Upper lobe of left lung (tissue), 6 donors: ENCODE results near the gene ZC3H7A. TPM values are rescaled to one million over a fixed set of nuclear protein-coding genes. Genes with fewer than 3 reads are reported as not detected.
A peak's percentile ranks its signal among the peaks of the same experiment; 100 is the strongest.

ENCODE experiments used
- ATAC-seq, 2 donors: fragments of 200-7000 bp; cut with Tn5 transposase; one replicate each; pipeline ENCODE4 v1.9.1; 2022; ENCODE audit warnings: mild to moderate bottlenecking in 2 of 2, moderate library complexity in 2 of 2; ENCODE audit not compliant: low FRiP score in 2 of 2
- DNase-seq, 2 donors: peaks; one replicate each; pipeline ENCODE4 v3.0.0-alpha.2; 2019 to 2020
- H3K27ac ChIP-seq, 4 donors: fragments of 200-600 bp; sonication (generic); one replicate each; pipeline ENCODE4 v1.5.1; 2016 to 2019
- H3K27me3 ChIP-seq, 4 donors: fragments of 200-600 bp; sonication (generic); one replicate each; pipeline ENCODE4 v1.5.1; 2017 to 2019
- H3K36me3 ChIP-seq, 4 donors: fragments of 200-600 bp; sonication (generic); one replicate each; pipeline ENCODE4 v1.5.1; 2016 to 2019
- H3K4me1 ChIP-seq, 4 donors: fragments of 200-600 bp; sonication (generic); one replicate each; pipeline ENCODE4 v1.5.1; 2018 to 2019
- H3K4me3 ChIP-seq, 4 donors: fragments of 200-600 bp; sonication (generic); one replicate each; pipeline ENCODE4 v1.5.1; 2017 to 2019; ENCODE audit warnings: mild to moderate bottlenecking in 2 of 4, moderate library complexity in 1 of 4
- H3K9me3 ChIP-seq, 4 donors: fragments of 200-600 bp; sonication (generic); one replicate each; pipeline ENCODE4 v1.5.1; 2018 to 2019
- EP300 ChIP-seq, 4 donors: sonication (generic); formaldehyde crosslinking; IDR thresholded peaks; one replicate each; pipeline ENCODE4 v1.5.1; 2017; ENCODE audit warnings: antibody characterized with exemption in 4 of 4, control low read depth in 2 of 4
- POLR2A ChIP-seq, 4 donors: fragments of 450-650 bp; IDR thresholded peaks; one replicate each; pipeline ENCODE4 v1.5.1; 2016 to 2017; ENCODE audit warnings: antibody characterized with exemption in 4 of 4, mild to moderate bottlenecking in 2 of 4
- POLR2AphosphoS5 ChIP-seq, 2 donors: sonication (generic); formaldehyde crosslinking; IDR thresholded peaks; one replicate each; pipeline ENCODE4 v1.5.1; 2017; ENCODE audit warnings: antibody characterized with exemption in 2 of 2
- whole genome bisulfite sequencing, 2 donors: methylation state at CpG; one replicate each; pipeline ENCODE4 v1.1.5; 2017 to 2018; 5-methylcytosine and 5-hydroxymethylcytosine counted together
- total RNA-seq, 6 donors: library from RNA; depleted of rRNA in 4 of 6; stranded (reverse); fragments of >200 nt in 4 of 6; gene quantifications; one replicate each; pipeline versions ENCODE4 v1.1.0 to v1.2.1, GENCODE V29; 2016 to 2021
- TF ChIP-seq, protein P1 (sequence below), 6 experiments: fragments of 450-650 bp in 4 of 6; fragments of 200-600 bp in 2 of 6; sonication (generic) in 2 of 6; IDR thresholded peaks; one replicate each; pipeline ENCODE4 v1.5.1; 2016 to 2019; ENCODE audit warnings: antibody characterized with exemption in 6 of 6
- donor health status: DM: no; HTN: no; CAD: no; lungs with moderate emphysema.
- donor health status: DM: no; HTN: yes; CAD: no; lungs with severe emphysema.

Gene ZC3H7A
- total RNA-seq, 6 donors from 2014 or later = 52.7 to 142 (median 64.7) TPM

DNA sequence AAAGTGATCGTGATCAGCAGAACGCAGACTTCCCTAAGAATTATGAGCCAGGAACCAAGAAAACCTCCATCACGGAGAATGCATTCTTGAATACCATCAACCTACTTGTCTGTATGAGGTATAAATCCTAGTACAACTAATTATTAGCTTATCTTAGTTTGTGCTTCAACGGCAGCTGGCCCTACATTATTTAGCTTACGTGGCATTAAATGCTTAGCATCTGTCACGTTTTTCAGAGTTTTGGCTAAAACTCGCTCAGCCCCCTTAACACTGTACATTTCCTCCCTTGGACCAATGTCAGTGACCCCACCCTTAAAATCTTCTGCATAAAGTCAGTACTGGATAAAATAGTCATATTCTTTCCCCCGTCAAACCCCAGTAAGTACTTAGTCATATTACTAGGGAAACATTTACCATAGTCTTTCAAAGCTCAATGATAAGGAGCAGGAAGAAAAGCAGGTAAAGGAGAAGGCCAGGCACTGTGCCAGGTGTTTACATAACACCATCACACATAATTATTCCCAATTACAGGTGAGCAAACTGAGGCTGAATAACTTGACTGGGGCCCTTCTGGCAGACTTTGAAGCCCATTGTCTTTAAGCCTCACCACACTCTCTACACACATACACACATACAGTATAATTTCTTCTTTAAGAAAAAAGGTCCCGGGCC is 37.8 kb downstream of the ZC3H7A start:
- ATAC-seq (no peak), DNase-seq (no peak)
- H3K27ac ChIP-seq = no peak overlapping the region
- peaks cover 12 to 16% (median 15%) of the 10 kb centered on the region in 4 donors for H3K4me1 ChIP-seq
- H3K4me3 ChIP-seq = no peak overlapping the region
- WGBS, 2 donors = 83 to 88% methylated on average over 9 of the region's 9 CpGs
- peaks cover 30 to 88% (median 64%) of the 10 kb centered on the region in 4 donors for H3K36me3 ChIP-seq
- H3K27me3 ChIP-seq = no peaks in the 10 kb centered on the region
- no peaks in the 10 kb centered on the region for H3K9me3 ChIP-seq
- TF ChIP-seq, protein P1, sequence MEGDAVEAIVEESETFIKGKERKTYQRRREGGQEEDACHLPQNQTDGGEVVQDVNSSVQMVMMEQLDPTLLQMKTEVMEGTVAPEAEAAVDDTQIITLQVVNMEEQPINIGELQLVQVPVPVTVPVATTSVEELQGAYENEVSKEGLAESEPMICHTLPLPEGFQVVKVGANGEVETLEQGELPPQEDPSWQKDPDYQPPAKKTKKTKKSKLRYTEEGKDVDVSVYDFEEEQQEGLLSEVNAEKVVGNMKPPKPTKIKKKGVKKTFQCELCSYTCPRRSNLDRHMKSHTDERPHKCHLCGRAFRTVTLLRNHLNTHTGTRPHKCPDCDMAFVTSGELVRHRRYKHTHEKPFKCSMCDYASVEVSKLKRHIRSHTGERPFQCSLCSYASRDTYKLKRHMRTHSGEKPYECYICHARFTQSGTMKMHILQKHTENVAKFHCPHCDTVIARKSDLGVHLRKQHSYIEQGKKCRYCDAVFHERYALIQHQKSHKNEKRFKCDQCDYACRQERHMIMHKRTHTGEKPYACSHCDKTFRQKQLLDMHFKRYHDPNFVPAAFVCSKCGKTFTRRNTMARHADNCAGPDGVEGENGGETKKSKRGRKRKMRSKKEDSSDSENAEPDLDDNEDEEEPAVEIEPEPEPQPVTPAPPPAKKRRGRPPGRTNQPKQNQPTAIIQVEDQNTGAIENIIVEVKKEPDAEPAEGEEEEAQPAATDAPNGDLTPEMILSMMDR (IDR thresholded peaks at IDR 0.05) = no peak

DNA sequence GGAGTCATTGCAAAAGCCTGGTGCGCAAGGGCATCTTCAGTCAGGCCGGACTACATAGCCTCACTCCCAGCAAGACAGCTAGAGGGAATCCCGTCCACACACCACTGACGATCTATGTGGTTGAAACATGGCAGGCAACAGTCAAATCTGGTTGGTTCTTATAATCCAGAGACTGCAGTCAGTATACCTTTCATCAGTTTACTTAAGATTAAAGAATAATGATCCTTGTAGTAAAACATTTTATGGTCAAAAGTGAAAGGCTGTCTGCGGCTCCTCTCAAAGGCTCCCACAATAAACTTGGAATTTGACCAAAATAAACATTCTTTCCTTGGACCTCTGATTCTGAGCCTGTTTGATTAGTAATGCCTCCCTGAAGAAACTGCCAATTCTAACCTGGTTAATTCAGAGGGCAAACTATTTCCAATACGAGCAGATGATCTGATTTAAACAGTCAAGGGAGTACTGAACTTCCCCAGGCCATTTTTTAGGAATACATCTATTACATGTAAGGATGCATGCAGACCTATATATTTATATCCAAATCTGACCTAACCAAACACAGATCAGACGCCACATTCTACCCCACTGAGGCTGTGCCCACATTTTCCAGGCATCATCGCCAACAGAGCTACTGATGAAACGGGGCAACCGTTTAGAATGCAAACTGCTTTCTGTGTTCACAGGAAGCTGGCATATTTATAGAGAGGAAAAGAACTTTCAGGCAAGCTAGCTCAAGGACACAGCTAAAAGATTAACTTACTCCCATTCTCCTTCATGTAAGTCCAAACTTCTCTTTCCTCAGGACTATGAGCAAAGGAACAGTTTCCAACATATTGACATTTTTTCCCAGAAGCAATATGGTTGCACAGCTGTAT is 39.1 kb downstream of the ZC3H7A start:
- TF ChIP-seq EP300 (IDR thresholded peaks at IDR 0.05) (no peak), POLR2A (IDR thresholded peaks at IDR 0.05) (no peak), POLR2AphosphoS5 (IDR thresholded peaks at IDR 0.05) (no peak)
- TF ChIP-seq, protein P1 (IDR thresholded peaks at IDR 0.05) = no peak
- ATAC-seq (peak in 1 of 2 donors; percentile 31), DNase-seq (no peak)
- WGBS, 2 donors = 55% methylated on average over 10 of the region's 10 CpGs
- H3K4me3 ChIP-seq = no peak overlapping the region
- H3K4me1 ChIP-seq = peaks cover 12 to 16% (median 15%) of the 10 kb centered on the region in 4 donors
- peak overlapping the region in 3 of 4 donors; percentile 1 to 52 (median 36) for H3K27ac ChIP-seq
- no peaks in the 10 kb centered on the region for H3K9me3 ChIP-seq
- H3K27me3 ChIP-seq = no peaks in the 10 kb centered on the region
- peaks cover 29 to 91% (median 66%) of the 10 kb centered on the region in 4 donors for H3K36me3 ChIP-seq

DNA sequence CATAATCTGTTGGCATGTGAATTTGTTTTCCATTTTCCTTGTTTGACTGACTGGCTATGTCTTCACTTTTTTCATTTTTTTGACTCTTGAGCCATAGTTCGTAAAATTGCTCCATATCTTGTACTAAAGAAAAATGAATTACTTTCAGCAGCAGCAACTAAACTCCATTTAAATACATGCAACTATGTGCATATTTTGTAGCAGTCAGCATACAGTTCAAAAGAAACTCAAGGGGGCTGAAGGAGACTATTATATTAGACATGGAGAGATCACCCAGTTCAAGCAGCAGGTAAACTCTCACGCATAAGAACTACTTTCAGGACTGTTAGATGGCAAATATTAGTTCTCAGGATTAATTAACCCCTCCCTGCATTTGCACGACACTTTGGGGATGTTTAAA is 40.8 kb downstream of the ZC3H7A start:
- Histone ChIP-seq H3K4me3 (no peak overlapping the region), H3K27ac (no peak overlapping the region), H3K27me3 (no peaks in the 10 kb centered on the region), H3K4me1 (peaks cover 12 to 16% (median 15%) of the 10 kb centered on the region in 4 donors), H3K36me3 (peaks cover 34 to 91% (median 68%) of the 10 kb centered on the region in 4 donors), H3K9me3 (no peaks in the 10 kb centered on the region)
- DNase-seq = no peak
- TF ChIP-seq EP300 (IDR thresholded peaks at IDR 0.05) = no peak
- no peak for TF ChIP-seq POLR2A (IDR thresholded peaks at IDR 0.05)
- no peak for ATAC-seq
- 84 to 89% methylated on average over 3 of the region's 3 CpGs for WGBS, 2 donors

DNA sequence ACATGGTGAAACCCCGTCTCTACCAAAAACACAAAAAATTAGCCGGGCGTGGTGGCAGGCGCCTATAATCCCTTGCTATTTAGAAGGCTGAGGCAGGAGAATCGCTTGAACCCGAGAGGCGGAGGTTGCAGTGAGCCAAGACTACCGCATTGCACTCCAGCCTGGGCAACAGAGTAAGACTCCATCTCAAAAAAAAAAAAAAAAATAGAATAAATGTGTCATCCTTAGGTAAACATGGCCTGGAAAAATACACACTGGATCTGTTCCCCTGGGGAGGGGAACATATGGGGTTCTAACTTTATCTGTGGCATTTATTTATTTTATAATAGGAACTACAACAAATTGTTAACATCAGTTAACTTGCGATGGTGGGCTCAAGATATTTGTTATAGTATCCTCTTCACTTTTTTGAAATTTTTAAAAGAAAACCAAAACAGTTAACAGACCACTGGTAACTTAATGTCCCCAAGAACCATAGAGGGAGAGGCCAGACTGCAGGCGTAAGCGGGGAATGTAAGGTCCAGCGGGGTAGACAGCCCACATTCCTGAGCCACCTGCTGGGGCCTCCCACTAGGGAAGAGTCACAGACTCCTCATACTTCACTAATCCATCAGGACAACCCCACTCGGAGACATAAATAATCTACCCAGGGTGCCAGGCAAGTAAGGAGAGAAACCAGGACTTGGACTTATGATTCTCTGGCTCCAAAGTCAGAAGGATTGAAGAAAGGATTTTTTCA is 41.9 kb downstream of the ZC3H7A start:
- H3K36me3 ChIP-seq = peaks cover 36 to 91% (median 69%) of the 10 kb centered on the region in 4 donors
- H3K27ac ChIP-seq = no peak overlapping the region
- H3K4me1 ChIP-seq = peaks cover 12 to 16% (median 15%) of the 10 kb centered on the region in 4 donors
- WGBS, 2 donors = 91 to 92% methylated on average over 13 of the region's 13 CpGs
- H3K4me3 ChIP-seq = no peak overlapping the region
- TF ChIP-seq EP300 (IDR thresholded peaks at IDR 0.05) = no peak
- TF ChIP-seq, protein P1 (IDR thresholded peaks at IDR 0.05) = no peak
- H3K9me3 ChIP-seq = no peaks in the 10 kb centered on the region
- ATAC-seq (no peak), DNase-seq (no peak)
- no peaks in the 10 kb centered on the region for H3K27me3 ChIP-seq

- WGBS, 2 donors = 79 to 87% methylated on average over 3 of the region's 3 CpGs
- TF ChIP-seq EP300 (IDR thresholded peaks at IDR 0.05) (no peak), POLR2A (IDR thresholded peaks at IDR 0.05) (no peak), POLR2AphosphoS5 (IDR thresholded peaks at IDR 0.05) (no peak)
- TF ChIP-seq, protein P1 (IDR thresholded peaks at IDR 0.05) = no peak
- no peak for ATAC-seq
- Histone ChIP-seq H3K9me3 (no peaks in the 10 kb centered on the region), H3K4me3 (no peak overlapping the region), H3K27ac (no peak overlapping the region), H3K27me3 (no peaks in the 10 kb centered on the region), H3K4me1 (peaks cover 1 to 5% (median 3%) of the 10 kb centered on the region in 4 donors), H3K36me3 (peaks cover 39 to 96% (median 84%) of the 10 kb centered on the region in 4 donors)
- DNase-seq = no peak
Observed at GRCh38 chr16:11752856-11753255, 44.2 kb downstream of the ZC3H7A start.
